Activated naive CD4-positive, alpha-beta T cell treated with Interleukin-2 at 50 U/mL for 16 hours (primary cell): ENCODE measurements around the gene PPM1F.
A peak's percentile ranks its signal among the peaks of the same experiment; 100 is the strongest.

ENCODE experiments used
- DNase-seq: peaks from one replicate; pipeline ENCODE4 v3.0.0-alpha.2; 2020

PPM1F gene

GRCh38 chr22:21975273-21975672 lies 22.6 kb upstream of the PPM1F start:
- no peak for DNase-seq

DNA sequence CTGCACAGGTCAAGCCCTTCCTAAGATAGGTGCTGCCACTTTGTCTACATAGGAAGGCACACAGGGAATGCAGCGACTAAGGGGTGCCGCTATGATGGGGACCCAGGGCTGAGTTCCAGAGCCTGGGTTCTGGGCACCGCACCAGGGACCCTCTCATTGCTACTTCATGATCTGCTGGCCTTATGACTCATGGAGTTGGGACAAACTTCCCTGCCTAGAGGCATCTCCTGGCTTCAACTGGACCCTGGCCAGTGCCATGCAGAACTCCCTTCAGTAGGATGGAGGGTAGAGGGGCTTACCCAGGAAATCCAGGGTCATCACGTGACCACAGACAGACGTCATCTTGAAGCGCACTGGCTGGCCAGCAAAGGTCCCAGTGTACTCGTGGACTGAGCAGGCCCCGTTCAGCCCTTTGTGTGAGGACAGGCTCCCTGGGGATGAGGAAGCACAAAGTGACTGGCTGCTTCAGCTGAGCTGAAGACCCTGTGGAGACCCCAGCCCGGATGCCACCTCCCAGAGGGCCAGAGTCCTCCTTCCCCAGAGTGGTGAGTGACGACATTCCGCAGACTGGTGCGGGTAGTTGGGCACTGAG lies 21.5 kb upstream of the PPM1F start:
- DNase-seq, result no peak

DNA sequence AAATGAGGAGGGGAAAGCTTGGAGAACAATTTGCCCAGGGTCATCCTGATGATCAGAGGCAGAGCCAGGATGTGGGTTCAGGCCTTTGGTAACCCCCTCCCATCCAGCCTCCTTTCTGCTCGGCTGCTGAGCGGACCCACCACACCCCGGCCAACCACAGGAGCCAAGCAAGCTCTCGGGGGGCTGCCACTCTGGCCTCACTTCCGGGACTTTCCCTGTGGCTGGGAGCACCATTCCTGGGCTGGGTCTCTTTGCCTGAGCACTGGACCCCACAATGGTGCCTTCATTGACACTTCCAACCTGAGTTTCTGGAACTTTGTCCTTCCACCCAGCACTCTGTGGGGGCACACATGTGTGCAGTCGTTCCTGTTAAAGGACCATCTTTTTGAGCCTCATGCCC lies 20.2 kb upstream of the PPM1F start:
- no peak for DNase-seq

GRCh38 chr22:21972293-21972779 lies 19.7 kb upstream of the PPM1F start:
- peak; percentile 62 for DNase-seq

DNA sequence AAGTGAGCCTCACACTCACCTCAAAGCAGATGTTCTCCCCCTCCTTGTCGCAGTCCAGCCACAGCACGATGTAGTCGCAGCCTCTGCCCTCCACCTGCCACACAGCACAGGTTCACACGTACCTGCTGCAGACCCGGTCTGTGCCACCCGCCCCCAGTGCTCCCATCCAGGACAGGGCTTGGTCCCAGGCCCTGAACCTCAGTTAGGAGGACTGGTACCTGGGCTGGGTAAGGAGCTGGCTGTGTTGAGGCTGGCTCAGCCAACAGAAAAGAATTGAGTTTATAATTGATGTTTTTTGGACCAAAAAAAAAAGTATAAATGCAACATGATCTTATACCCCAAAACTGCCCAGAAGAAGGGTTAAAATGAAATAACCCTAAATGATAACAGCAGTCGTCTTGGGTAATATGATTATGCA lies 19.2 kb upstream of the PPM1F start:
- DNase-seq, result no peak

DNA sequence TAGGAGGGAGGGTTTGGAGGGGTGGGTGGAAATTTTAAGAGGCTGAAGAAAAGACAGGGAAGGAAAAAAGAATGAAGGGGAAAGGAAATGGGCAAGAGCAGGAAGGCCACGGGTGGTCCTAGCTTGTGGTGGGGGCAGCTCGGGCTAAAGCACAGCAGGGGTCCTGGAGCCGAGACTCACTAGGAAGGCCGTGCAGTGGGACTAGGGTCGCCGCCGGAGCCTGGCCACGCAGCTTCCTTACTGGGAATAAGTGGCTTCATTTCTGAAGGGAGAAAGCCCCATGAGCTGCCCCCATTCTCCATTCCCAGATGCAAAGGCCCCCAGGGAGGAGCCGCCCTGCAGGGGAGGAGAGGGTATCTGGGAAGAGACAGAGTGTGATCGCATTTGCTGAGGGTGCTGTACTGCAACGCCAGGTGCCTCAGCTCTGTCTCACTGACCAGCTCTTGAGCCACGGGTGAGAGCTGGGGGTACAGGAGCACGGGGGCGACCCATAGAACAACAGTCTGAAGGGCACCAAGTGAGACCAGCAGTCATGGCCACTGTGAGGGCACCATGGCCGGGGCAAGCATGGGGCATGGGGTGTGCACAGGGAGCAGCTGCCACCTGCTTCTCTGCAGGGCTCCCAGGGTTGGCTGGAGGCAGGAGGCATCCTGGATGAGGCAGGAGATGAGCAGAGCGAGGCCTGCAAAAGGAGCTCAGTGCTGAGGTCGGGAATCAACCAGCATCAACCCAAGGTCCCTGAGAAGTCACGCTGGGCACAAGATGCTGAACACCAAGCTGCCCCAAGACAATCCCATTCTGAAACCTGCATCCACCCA lies 18.4 kb upstream of the PPM1F start:
- DNase-seq, result no peak

GRCh38 chr22:21970037-21970799 lies 17.6 kb upstream of the PPM1F start:
- no peak for DNase-seq

GRCh38 chr22:21968452-21969129 lies 15.9 kb upstream of the PPM1F start:
- no peak for DNase-seq

GRCh38 chr22:21967693-21968271 lies 15.1 kb upstream of the PPM1F start:
- no peak for DNase-seq

DNA sequence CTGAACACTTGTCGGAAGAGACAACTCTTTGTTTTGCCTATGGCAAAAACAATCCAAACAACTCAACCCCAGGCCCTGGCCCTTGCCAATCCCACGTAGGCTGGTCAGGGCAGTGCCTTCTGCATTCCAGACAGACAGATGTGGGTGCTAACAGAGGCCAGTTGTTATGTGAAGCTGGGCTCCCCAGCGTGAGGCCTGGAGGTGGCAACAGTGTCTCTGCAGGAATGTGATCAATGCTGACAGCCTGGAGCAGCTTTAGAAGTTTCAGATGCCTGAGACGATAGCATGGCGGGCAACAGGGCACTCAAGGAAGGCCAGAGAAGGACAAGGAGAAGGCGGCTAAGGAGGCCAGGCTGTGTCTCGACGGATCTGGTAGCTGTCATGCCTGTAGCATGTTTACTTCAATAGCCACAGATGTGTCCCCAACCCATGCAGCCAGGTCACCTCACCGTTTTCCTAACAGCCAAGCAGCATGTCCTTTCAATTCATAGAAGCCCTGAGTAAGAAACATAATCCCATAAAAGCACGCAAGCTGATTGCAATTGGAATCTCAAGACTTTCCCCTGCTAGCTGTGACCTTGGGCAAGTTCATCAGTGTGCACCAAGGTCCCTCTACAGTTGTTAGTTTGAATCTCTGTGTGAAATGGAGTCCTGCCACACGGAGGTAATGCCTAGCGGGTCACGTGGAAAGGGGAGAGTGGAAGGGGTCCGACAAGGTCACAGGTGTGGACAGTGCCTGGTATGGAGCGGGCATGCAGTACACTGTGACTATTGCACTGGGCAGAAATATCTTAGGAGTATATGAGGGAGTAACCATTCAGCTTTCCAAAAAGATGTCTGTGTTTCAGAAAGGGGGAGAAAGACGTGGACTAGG lies 14.2 kb upstream of the PPM1F start:
- no peak for DNase-seq

- no peak for DNase-seq
Measured at GRCh38 chr22:21965762-21966288, 13.2 kb upstream of the PPM1F start.

DNA sequence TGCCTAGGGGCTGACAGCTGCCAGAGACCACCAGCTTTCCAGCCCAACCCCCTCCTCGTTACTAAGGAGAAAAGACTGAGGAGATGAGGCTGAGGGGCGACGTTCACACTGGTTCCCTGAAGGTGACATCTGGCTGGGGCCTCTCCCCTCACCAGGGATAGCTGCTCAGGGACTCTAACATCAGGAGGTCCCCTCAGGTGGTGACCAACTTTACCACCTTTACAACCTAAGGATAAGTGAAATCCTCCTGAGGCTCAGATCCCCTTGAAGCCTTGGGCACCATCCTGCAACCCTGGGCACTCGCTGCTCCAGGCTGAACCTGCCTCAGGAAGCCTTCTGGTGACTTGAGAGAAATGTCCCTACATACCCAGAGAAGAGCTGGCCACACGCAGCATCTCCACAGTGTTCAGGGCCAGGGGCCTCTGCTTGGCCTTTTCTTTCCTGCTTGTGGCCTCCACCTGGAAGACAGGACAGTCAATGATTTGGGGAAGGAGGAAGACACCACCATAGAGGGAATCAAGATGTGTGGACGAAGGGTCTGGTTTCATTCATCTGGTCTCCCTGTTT lies 12.4 kb upstream of the PPM1F start:
- DNase-seq, result no peak

- DNase-seq, result no peak
Measured at GRCh38 chr22:21964234-21964633, 11.6 kb upstream of the PPM1F start.

DNA sequence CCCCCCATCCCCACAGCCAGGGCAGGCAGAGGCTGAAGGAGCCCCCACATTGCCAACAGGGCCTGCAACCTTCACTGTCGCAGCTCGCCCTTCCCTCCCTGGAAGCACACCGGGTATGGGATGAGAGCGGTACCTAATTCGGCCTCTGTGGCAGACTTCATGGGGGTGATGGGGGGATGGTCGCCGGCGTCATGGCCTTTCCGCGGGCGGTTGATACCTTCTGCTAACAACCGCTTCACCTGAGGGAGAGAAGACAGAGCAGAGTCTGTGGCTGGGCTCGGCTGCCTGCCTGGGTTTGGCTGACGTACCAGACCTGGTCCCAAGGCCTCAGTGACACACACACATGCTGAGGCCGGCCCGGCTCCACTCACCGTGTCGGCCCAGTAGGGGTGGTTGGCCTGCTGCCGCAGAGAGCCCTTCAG lies 11.2 kb upstream of the PPM1F start:
- DNase-seq, result no peak

GRCh38 chr22:21963286-21963685 lies 10.6 kb upstream of the PPM1F start:
- DNase-seq, result no peak

DNA sequence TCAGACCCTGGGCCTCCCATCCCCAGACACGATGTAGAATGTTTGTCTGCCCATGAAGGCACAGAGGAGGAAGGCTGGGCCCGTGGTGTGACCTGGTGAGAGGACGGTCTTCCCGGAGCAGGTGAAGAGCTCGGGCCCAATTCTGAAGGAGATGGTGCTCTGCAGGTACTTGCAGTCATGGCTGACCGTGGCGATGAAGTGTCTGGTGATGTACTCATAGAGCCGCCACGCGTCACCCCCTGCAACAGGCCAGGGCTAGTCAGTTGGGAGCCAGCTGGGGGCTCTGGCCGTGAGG lies 10.0 kb upstream of the PPM1F start:
- no peak for DNase-seq

DNA sequence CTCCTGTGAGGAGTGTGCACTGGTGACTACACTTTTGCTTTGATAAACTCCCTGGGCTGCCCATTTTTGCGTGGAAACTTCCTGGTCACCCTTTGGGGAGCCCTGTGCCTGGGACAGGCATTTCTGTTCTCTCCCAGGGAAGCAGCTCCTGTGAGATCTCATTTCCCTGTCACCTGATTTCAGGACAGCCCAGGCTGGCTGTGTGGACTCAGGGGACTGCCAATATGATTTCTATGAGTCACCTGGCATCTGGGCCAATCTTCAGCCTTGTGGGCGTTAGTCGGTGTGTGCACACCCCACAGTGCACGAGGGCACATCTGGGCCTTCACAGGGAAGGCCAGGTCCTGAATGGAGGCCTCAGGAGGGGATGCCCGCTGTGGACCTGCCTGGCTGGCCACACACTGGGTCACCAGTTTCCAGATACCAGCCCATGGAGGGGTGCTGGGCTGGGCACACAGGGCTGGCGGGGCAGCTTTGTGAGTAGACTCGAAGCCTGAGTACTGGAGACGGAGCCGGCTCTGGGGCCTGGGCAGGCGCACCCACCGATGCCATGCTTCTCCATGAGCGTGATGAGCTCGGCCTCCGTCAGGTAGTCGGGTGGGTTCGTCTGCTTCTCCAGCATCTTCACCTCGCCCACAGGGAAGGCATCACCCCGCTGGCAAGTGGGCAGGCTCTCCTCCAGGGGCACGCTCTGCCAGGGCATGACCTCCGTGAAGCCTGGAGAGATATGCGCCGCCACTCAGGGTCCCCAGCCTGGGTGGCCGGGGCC lies 9.4 kb upstream of the PPM1F start:
- no peak for DNase-seq

DNA sequence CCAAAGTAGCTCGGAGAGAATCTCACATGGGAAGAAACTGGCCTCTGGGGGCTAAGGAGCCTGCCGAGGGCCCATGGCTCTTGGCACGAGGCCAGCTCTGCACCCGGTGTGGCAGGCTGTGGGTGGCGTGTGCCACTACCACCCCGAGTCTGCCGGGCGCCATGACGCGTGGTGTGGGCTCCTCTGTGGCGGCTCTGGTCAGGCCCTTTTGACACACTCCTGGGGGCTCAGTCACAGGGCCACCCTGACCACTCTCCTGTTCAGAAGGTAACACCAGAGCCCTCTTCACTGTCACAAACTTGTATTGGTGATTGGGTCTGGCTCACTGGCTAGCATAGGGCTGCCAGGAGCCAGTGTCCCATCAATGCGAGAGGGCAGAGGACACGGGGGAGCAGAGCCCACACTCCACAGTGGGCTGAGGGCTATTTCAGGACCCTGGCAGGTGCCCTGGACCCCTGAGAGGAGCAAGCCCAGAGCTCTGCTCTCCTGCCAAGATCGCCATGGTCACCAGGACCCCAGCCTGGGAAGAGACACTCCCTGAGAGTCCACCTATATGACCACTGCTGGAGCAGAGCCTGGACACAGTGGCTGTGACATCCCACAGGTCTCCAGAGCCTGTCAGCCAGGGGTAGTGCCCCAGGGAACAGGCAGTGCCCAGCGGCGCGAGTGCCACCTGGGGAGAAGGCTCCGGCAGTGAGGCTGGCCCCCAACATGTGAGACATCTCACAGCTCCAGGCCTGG lies 8.6 kb upstream of the PPM1F start:
- DNase-seq, result no peak

DNA sequence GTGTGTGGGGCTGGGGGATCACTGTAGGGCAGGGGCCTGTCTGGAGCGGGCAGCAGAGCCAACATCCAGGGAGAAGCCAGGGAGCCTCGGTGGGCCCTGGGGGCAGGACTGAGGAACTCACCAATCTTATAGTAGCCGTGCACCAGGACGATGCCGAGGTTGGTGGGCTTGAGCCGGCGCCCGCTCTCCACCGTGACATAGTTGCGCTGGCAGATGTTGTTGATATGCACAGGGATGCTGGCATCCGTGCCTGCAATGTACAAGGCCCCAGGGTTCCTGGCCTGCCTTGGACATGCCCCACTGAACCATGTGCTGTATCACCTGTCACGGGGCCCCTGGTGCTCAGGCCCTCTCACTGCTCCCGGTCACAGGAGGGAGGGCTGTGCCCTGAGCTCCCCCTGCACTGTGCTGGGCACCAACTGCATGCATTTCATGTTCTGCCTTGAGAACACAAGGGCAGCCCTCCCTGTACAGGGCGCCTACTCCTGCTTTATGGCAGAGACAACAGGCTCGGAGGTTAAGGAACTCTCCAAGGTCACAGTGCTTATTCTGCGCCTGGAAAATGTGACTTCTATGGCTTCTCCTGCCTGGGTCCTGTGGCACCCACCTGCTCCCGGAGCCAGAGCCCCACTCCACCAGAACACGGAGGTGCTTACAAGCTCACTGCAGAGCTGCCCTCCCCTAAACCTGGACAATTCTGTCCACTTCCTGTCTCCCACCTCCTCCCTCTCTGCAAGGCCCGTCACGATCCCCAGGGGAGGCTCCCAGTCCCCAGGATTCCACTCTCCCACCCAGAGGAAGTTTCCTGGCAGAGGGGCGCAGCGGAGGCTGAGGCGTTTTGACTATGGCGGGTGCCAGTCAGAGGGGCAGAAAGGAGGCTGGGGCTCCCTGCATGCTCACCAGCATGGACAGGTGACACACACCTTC lies 7.8 kb upstream of the PPM1F start:
- DNase-seq, result no peak
